GM23338 (cell line): ENCODE measurements around the gene LYSMD4. TPM values are rescaled to one million over a fixed set of nuclear protein-coding genes. Genes with fewer than 3 reads are reported as not detected.

Experiments used
- EZH2 ChIP-seq: fragments of 200-600 bp; sonication (generic); IDR thresholded peaks from one replicate; pipeline ENCODE4 v1.8.0; 2017; ENCODE audit warnings: antibody characterized with exemption, mild to moderate bottlenecking, low read depth; ENCODE audit not compliant: unreplicated experiment
- JUNB ChIP-seq: IDR thresholded peaks from one replicate; pipeline ENCODE4 v1.6.1; 2016; ENCODE audit warnings: antibody characterized with exemption; ENCODE audit not compliant: unreplicated experiment
- POLR2AphosphoS5 ChIP-seq: IDR thresholded peaks from 2 replicates; pipeline ENCODE4 v1.6.1; 2016; ENCODE audit warnings: antibody characterized with exemption, low read depth
- STAT1 ChIP-seq: IDR thresholded peaks from one replicate; pipeline ENCODE4 v1.6.1; 2016; ENCODE audit warnings: antibody characterized with exemption; ENCODE audit not compliant: unreplicated experiment
- ZNF331 ChIP-seq: fragments of 250-450 bp; sonication (Bioruptor Pico); IDR thresholded peaks from 2 replicates; pipeline ENCODE4 v1.5.0; 2020; ENCODE audit warnings: low read depth, mild to moderate bottlenecking, moderate library complexity
- polyA plus RNA-seq: library from polyadenylated mRNA; unstranded; fragments of >200 nt; fragmentation: Nextera tagmentation; extraction: Ambion mirVana; gene quantifications from 2 replicates; pipeline ENCODE4 v1.2.1, GENCODE V29; 2016
- total RNA-seq: library from RNA; depleted of rRNA; stranded (reverse); fragments of >200 nt; shearing (Covaris generic); gene quantifications from 2 replicates; pipeline ENCODE4 v1.2.3, GENCODE V29; 2014
- TF ChIP-seq, protein P1 (sequence below): fragments of 250-450 bp; sonication (Bioruptor Pico); IDR thresholded peaks from 2 replicates; pipeline ENCODE4 v1.5.0; 2020; ENCODE audit warnings: mild to moderate bottlenecking, moderate library complexity
- TF ChIP-seq, protein P2 (sequence below), 2 experiments: fragments of 200-600 bp in 1 of 2; sonication (generic) in 1 of 2; conservative IDR thresholded peaks; 2 replicates each; pipeline versions ENCODE4 v1.5.1 to v1.6.1; 2016 to 2017; ENCODE audit warnings: antibody characterized with exemption in 2 of 2, low read depth in 2 of 2, mild to moderate bottlenecking in 2 of 2, moderate library complexity in 1 of 2
- TF ChIP-seq, protein P3 (sequence below): IDR thresholded peaks from one replicate; pipeline ENCODE4 v1.6.1; 2018; ENCODE audit warnings: antibody characterized with exemption; ENCODE audit not compliant: unreplicated experiment
- TF ChIP-seq, protein P4 (sequence below): IDR thresholded peaks from 2 replicates; pipeline ENCODE4 v1.6.1; 2016; ENCODE audit warnings: antibody characterized with exemption

LYSMD4 gene
- total and polyA plus RNA-seq, 2 experiments from 2014 or later, result 7.5 to 23.8 TPM

DNA sequence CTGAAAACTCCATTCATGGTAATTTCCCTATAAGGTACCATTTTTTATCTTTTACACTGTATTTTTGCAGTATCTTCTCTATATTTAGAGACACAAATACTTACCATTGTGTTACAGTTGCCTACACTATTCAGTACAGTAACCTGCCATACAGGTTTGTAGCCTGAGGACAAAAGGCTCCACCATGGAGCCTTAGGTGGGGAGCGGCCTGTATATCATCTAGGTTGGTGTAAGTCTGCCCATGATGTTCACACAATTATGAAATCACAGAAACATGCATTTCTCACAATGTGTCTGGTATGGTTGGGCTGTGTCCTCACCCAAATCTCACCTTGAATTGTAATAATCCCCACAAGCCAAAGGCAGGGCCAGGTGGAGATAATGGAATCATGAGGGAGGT is 43.9 kb upstream of the LYSMD4 start (continued):
- TF ChIP-seq, protein P1, sequence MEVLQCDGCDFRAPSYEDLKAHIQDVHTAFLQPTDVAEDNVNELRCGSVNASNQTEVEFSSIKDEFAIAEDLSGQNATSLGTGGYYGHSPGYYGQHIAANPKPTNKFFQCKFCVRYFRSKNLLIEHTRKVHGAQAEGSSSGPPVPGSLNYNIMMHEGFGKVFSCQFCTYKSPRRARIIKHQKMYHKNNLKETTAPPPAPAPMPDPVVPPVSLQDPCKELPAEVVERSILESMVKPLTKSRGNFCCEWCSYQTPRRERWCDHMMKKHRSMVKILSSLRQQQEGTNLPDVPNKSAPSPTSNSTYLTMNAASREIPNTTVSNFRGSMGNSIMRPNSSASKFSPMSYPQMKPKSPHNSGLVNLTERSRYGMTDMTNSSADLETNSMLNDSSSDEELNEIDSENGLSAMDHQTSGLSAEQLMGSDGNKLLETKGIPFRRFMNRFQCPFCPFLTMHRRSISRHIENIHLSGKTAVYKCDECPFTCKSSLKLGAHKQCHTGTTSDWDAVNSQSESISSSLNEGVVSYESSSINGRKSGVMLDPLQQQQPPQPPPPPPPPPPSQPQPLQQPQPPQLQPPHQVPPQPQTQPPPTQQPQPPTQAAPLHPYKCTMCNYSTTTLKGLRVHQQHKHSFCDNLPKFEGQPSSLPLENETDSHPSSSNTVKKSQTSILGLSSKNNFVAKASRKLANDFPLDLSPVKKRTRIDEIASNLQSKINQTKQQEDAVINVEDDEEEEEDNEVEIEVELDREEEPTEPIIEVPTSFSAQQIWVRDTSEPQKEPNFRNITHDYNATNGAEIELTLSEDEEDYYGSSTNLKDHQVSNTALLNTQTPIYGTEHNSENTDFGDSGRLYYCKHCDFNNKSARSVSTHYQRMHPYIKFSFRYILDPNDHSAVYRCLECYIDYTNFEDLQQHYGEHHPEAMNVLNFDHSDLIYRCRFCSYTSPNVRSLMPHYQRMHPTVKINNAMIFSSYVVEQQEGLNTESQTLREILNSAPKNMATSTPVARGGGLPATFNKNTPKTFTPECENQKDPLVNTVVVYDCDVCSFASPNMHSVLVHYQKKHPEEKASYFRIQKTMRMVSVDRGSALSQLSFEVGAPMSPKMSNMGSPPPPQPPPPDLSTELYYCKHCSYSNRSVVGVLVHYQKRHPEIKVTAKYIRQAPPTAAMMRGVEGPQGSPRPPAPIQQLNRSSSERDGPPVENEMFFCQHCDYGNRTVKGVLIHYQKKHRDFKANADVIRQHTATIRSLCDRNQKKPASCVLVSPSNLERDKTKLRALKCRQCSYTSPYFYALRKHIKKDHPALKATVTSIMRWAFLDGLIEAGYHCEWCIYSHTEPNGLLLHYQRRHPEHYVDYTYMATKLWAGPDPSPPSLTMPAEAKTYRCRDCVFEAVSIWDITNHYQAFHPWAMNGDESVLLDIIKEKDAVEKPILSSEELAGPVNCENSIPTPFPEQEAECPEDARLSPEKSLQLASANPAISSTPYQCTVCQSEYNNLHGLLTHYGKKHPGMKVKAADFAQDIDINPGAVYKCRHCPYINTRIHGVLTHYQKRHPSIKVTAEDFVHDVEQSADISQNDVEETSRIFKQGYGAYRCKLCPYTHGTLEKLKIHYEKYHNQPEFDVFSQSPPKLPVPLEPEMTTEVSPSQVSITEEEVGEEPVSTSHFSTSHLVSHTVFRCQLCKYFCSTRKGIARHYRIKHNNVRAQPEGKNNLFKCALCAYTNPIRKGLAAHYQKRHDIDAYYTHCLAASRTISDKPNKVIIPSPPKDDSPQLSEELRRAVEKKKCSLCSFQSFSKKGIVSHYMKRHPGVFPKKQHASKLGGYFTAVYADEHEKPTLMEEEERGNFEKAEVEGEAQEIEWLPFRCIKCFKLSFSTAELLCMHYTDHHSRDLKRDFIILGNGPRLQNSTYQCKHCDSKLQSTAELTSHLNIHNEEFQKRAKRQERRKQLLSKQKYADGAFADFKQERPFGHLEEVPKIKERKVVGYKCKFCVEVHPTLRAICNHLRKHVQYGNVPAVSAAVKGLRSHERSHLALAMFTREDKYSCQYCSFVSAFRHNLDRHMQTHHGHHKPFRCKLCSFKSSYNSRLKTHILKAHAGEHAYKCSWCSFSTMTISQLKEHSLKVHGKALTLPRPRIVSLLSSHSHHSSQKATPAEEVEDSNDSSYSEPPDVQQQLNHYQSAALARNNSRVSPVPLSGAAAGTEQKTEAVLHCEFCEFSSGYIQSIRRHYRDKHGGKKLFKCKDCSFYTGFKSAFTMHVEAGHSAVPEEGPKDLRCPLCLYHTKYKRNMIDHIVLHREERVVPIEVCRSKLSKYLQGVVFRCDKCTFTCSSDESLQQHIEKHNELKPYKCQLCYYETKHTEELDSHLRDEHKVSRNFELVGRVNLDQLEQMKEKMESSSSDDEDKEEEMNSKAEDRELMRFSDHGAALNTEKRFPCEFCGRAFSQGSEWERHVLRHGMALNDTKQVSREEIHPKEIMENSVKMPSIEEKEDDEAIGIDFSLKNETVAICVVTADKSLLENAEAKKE (CRISPR knock-in tag), result no peak
- TF ChIP-seq ZNF331, result no peak
- no peak for TF ChIP-seq JUNB
- TF ChIP-seq, protein P2, sequence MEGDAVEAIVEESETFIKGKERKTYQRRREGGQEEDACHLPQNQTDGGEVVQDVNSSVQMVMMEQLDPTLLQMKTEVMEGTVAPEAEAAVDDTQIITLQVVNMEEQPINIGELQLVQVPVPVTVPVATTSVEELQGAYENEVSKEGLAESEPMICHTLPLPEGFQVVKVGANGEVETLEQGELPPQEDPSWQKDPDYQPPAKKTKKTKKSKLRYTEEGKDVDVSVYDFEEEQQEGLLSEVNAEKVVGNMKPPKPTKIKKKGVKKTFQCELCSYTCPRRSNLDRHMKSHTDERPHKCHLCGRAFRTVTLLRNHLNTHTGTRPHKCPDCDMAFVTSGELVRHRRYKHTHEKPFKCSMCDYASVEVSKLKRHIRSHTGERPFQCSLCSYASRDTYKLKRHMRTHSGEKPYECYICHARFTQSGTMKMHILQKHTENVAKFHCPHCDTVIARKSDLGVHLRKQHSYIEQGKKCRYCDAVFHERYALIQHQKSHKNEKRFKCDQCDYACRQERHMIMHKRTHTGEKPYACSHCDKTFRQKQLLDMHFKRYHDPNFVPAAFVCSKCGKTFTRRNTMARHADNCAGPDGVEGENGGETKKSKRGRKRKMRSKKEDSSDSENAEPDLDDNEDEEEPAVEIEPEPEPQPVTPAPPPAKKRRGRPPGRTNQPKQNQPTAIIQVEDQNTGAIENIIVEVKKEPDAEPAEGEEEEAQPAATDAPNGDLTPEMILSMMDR (conservative IDR thresholded peaks at IDR 0.05; ENCODE audit: low read depth in 2 of 2), result no peak
- TF ChIP-seq, protein P3, sequence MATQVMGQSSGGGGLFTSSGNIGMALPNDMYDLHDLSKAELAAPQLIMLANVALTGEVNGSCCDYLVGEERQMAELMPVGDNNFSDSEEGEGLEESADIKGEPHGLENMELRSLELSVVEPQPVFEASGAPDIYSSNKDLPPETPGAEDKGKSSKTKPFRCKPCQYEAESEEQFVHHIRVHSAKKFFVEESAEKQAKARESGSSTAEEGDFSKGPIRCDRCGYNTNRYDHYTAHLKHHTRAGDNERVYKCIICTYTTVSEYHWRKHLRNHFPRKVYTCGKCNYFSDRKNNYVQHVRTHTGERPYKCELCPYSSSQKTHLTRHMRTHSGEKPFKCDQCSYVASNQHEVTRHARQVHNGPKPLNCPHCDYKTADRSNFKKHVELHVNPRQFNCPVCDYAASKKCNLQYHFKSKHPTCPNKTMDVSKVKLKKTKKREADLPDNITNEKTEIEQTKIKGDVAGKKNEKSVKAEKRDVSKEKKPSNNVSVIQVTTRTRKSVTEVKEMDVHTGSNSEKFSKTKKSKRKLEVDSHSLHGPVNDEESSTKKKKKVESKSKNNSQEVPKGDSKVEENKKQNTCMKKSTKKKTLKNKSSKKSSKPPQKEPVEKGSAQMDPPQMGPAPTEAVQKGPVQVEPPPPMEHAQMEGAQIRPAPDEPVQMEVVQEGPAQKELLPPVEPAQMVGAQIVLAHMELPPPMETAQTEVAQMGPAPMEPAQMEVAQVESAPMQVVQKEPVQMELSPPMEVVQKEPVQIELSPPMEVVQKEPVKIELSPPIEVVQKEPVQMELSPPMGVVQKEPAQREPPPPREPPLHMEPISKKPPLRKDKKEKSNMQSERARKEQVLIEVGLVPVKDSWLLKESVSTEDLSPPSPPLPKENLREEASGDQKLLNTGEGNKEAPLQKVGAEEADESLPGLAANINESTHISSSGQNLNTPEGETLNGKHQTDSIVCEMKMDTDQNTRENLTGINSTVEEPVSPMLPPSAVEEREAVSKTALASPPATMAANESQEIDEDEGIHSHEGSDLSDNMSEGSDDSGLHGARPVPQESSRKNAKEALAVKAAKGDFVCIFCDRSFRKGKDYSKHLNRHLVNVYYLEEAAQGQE, result no peak
- TF ChIP-seq POLR2AphosphoS5, result no peak
- TF ChIP-seq STAT1, result no peak
- TF ChIP-seq, protein P4, sequence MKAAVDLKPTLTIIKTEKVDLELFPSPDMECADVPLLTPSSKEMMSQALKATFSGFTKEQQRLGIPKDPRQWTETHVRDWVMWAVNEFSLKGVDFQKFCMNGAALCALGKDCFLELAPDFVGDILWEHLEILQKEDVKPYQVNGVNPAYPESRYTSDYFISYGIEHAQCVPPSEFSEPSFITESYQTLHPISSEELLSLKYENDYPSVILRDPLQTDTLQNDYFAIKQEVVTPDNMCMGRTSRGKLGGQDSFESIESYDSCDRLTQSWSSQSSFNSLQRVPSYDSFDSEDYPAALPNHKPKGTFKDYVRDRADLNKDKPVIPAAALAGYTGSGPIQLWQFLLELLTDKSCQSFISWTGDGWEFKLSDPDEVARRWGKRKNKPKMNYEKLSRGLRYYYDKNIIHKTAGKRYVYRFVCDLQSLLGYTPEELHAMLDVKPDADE, result no peak
- TF ChIP-seq EZH2, result no peak
